NK-92 (cell line): Measurements from ENCODE around the gene ZNF267.
"Not testable (repeated sequence)": the region's sequence is repeated elsewhere in the genome, so short reads cannot be mapped to it uniquely, and the experiment has no call there.

ENCODE experiments used
- DNase-seq: peaks from one replicate; lab custom pipeline; 2025; ENCODE audit not compliant: unreplicated experiment; lab: John Stamatoyannopoulos, UW

The ZNF267 gene

DNA sequence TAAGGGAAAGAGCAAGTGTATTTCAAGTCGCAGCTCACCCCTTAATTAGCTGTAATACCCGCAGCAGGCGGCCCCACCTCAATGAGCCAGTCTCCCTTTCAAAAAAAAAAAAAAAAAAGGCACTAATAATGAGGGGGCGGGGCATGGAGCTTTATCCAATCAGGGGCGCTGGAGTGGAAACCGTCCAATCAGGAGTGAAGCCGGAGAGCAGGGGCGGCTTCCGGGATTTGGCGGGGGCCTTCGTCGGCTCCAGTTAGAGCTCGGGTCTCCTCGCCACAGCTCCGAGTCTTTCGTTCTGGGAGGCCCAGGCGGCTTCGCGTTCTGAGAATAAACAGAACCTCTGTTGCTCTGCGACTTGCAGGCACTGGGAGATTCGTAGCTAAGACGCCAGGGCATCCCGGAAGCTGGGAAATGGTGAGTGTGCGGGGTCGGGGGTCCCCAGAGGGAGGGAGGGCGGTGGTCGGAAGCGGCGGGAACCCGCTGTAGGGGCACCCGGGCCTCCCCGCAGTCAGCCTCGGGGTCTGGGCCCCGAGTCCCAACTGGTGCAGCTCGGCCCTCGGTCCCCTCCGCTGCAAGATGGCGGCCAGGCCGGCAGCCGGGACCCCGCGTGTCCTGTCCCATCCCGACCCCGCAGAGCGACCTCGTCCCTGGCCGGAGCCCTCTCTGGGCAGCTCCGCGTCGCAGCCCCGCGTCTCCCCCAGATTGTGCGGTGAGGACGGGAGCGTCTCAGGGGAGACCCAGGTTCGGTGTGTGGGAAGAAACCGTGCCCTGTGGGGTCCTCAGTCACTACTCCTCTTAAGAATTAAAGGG is at the start of gene ZNF267:
ZNF267 (plus strand) TSS at position 252 of the 810 bp plus-strand sequence; CDS start at position 412, 160 bp downstream.
- DNase-seq: peak; percentile 73

- no peak for DNase-seq
Observed at GRCh38 chr16:31833047-31833446, 40.6 kb upstream of the ZNF267 start.

DNA sequence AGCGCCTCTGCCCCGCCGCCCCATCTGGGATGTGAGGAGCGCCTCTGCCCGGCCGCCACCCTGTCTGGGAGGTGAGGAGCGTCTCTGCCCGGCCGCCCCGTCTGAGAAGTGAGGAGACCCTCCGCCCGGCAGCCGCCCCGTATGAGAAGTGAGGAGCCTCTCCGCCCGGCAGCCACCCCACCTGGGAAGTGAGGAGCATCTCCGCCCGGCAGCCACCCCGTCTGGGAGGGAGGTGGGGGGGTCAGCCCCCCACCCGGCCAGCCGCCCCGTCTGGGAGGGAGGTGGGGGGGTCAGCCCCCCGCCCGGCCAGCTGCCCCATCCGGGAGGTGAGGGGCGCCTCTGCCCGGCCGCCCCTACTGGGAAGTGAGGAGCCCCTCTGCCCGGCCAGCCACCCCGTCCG is 37.2 kb upstream of the ZNF267 start:
- DNase-seq: not testable (repeated sequence)

DNA sequence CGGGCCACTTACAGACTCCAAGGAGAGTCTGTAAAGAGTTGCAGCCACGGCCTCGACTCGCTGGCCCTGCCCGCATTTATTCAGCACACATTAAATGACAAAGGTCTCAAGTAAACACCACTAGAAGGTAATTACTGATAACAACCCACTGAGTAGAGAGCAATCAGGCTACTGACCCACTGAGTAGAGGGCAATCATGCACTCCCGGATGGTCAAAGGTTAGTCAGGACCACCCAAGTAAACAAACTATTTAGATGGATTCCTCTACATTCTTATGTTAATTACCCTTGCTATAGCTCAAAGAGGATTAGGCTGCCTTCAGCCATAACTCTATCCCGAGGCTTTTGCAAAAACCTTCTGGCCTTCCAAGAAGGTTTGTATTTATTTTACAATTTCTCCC is 30.7 kb upstream of the ZNF267 start:
- no peak for DNase-seq

DNA sequence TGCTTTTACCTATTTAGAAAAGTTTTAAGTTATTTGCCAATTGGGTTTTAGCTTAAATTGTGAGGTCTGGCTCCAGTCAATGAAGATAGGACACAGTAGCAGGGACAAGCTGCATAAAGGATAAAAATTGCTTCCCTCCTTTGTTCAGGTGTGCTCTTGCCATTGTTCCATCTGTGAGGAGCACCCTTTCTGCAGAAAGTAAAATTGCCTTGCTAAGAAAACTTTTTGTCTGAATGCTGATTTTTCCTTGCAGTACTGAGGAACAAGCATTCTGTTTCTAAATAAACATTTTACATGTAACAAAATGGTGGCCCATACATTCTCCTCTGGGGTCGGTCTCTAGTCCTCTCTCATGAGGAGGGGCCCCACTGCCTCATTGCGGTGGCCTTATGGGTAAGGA is 25.0 kb upstream of the ZNF267 start:
- not testable (repeated sequence) for DNase-seq

- no peak for DNase-seq
Observed at GRCh38 chr16:31853291-31853690, 20.3 kb upstream of the ZNF267 start.

DNA sequence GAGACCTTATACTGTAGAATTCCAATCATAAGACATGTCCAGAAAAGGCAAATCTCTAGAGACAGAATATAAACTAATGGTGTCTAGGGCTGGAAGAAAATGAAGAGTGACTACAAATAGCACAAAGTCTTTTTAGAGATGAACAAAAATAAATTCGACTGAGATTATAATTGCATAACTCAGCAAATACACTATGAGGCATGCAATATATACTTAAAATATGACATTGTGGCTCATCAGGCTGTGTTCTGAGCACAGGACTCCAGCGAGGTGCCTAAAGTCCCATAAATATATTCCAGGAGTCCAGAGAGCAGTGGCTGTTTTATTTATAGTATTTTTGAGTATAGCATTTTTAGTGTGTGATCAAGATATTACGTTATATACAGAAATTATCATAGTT is 13.1 kb upstream of the ZNF267 start:
- DNase-seq: no peak

- DNase-seq: no peak
Observed at GRCh38 chr16:31861455-31861854, 12.2 kb upstream of the ZNF267 start.

DNA sequence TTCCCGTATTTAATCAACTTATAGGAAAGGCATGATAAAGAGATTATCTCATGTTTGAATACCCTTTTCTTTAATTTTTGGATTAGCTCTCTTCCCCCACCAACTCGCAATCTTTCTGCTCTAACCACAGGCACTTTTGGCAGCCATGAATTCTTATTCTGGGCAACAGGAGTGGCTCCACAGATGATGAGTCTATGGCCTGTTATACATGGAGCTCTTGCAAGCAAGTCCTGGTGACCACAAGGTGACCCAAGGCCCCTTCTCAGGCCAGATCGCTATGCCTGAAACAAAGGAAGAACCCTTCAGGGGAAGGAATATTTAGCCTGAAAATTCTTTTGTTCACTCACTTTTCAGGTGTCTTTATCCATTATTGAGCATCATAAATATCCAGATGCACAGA is 10.8 kb upstream of the ZNF267 start:
- no peak for DNase-seq

GRCh38 chr16:31868164-31868563 is 5.4 kb upstream of the ZNF267 start:
- no peak for DNase-seq

- no peak for DNase-seq
Observed at GRCh38 chr16:31868691-31869167, 4.9 kb upstream of the ZNF267 start.

DNA sequence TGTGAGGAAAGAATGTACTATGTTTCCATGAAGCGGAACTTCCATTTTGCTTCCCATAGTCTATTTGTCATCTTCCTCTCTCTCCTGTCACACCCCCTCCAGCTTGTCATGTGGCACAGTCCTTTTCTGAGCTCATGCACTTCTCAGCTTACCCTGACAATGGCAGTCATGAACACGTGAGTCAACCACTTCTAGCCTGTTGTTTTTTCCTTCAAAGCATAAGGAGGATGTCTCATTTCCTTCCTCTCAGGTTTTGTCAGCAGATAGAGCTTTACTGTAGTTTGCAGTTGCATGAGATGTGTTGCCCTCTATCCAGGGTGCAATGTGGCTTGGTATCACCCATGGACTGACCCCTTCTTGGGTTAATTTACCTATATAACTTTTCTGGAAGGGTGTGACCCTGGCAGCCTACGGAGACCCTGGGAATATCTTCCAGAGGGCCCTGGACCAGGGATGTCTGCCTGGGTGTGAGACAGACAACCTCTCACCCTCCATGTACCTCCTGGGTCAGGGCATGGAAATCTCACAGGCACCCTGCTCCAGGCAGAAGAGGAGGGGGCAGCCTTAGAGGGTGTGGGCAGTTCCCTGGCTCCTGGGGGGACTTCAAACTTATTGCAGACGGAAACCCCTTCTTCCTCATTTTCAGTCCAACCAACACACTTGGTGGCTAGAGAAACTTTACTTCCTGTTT is 4.0 kb upstream of the ZNF267 start:
- DNase-seq: no peak

- DNase-seq: no peak
Observed at GRCh38 chr16:31870809-31871208, 2.8 kb upstream of the ZNF267 start.

DNA sequence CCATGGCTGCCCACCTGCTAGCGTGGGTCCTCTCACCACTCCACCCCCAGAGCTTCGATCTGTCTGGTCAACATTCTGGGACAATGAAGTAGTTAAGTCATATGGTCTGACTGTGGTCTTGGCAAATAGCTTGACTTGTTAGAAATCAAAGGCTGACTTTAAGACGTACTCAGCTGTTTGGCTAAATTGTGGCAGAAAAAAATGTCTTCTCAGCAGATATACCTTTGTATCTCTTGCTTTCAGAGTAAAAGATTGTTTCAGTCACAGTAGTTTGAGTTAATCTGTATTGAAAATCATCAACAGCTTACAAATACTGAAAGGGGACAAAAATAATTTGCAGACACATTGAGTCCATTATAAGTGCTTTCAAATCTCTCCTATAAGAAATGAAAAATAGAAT is 2.1 kb upstream of the ZNF267 start:
- DNase-seq: no peak

- no peak for DNase-seq
Observed at GRCh38 chr16:31872201-31872600, 1.4 kb upstream of the ZNF267 start.

GRCh38 chr16:31874366-31875111 is 932 bp downstream of the ZNF267 start:
- DNase-seq: no peak

GRCh38 chr16:31875112-31875803 is 1.7 kb downstream of the ZNF267 start:
- DNase-seq: no peak

- no peak for DNase-seq
Observed at GRCh38 chr16:31875928-31876547, 2.4 kb downstream of the ZNF267 start.

- DNase-seq: no peak
Observed at GRCh38 chr16:31876951-31877828, 3.6 kb downstream of the ZNF267 start.
